ENCODE results near the gene PAX5. TPM values are rescaled to one million over a fixed set of nuclear protein-coding genes. Genes with fewer than 3 reads are reported as not detected.

PAX5 gene
- total RNA-seq, 1 donor from 2014 or later = 0.25 TPM

DNA sequence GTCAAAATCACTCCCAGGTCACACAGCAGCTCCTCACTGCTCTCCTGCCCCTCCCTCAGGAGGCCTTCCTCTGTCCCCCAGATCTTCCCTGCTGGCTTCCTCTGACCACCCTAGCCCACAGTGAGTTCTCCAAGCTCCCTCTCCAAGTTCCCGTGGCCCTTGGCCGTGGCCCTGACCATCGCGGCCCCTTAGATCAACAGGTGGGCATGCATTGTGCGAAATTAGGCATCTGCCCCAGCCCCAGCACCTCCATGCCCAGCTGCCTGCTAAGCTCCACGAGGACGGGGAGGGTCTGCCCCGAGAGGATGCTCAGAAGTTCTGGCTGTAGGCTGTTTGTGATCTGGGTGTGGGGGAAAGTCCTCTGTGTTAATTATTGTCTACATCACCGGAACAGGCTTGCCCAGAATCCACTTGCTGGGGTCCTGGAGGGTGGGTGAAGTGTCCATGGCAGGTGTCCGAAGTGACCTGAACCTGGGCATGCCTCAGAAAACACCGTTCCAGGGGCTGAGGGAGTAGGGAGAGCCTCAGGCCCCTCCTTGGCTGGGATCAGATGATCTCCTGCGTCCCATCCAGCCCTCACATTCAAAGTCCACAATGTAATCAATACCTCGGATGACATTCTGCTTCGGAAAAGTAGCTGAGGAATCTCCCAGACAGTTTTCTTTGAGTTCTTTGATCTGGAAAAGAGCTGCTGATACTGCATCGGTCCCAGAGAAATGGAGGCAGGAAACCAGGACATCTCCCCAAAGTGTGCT is 194.8 kb downstream of the PAX5 start:
- no peak overlapping the region for H3K4me3 ChIP-seq
- TF ChIP-seq POLR2AphosphoS5 (IDR thresholded peaks at IDR 0.05; ENCODE audit: insufficient read depth in 1 of 2, low read depth in 1 of 2) (no peak), POLR2A (IDR thresholded peaks at IDR 0.05) (no peak)
- TF ChIP-seq, protein P1, sequence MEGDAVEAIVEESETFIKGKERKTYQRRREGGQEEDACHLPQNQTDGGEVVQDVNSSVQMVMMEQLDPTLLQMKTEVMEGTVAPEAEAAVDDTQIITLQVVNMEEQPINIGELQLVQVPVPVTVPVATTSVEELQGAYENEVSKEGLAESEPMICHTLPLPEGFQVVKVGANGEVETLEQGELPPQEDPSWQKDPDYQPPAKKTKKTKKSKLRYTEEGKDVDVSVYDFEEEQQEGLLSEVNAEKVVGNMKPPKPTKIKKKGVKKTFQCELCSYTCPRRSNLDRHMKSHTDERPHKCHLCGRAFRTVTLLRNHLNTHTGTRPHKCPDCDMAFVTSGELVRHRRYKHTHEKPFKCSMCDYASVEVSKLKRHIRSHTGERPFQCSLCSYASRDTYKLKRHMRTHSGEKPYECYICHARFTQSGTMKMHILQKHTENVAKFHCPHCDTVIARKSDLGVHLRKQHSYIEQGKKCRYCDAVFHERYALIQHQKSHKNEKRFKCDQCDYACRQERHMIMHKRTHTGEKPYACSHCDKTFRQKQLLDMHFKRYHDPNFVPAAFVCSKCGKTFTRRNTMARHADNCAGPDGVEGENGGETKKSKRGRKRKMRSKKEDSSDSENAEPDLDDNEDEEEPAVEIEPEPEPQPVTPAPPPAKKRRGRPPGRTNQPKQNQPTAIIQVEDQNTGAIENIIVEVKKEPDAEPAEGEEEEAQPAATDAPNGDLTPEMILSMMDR (IDR thresholded peaks at IDR 0.05) = no peak

DNA sequence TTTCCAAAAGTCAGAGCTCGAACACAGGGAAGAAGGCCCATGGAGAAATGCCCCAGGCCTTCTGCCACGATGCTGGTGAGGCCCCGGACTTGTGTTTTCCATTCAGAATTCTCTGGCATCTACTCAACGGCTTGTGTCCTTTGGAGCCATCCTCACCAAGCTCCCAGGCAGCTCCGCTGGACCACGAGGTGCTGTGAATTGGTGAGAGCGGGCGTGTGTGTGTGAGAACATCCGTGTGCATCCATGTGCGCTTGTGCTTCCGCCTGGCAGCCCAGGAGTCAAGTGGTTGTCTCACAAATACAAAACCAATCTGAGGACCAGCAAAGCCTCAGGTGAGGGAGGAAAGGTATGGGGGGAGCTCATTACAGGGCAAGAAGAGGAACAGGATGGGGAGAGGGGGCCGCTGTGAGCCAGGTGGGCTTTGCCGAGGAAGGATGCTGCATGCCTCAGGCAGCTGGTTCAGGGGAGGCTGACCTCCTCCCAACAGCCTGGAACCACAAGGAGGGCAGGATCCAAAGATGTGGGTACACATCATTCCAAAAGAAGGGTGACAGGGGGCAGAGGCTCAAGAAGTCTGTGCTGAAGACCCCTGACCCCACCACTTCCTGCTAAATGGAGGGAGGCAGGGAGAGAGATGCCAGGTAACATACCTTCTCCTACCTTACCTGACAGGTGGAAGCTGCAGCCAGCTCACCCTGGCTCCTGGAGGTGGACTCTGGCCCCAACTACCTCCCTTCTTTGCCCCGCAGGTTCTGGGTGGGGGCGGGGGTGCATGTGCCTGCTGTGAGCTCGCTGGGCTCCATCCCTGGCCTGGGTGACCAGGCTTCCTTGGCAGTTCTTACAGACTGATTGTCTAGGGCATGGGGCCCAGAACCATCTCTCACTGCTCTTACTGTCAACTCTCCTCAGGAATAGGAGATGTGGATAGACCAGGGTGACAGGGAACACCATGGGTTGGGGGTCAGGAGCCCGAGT is 196.3 kb downstream of the PAX5 start:
- Histone ChIP-seq H3K27me3 (no peaks in the 10 kb centered on the region), H3K4me1 (no peaks in the 10 kb centered on the region), H3K27ac (no peak overlapping the region), H3K4me3 (no peak overlapping the region), H3K9me3 (no peaks in the 10 kb centered on the region), H3K36me3 (no peaks in the 10 kb centered on the region)
- no peak for DNase-seq (ENCODE audit: extremely low spot score in 2 of 2)
- intact Hi-C loops (cut with DNase I) = loop anchor here (10.0 kb wide), 1 partner anchor 207 kb away; no protein-coding TSS in a partner anchor
- TF ChIP-seq, protein P1 (IDR thresholded peaks at IDR 0.05) = no peak
- TF ChIP-seq POLR2AphosphoS5 (IDR thresholded peaks at IDR 0.05; ENCODE audit: insufficient read depth in 1 of 2, low read depth in 1 of 2) = no peak
- TF ChIP-seq POLR2A (IDR thresholded peaks at IDR 0.05) = no peak

More for the DNA sequence above, 194.8 kb downstream of the PAX5 start:
- Histone ChIP-seq H3K27me3 (no peaks in the 10 kb centered on the region), H3K9me3 (no peaks in the 10 kb centered on the region), H3K27ac (no peak overlapping the region), H3K36me3 (no peaks in the 10 kb centered on the region), H3K4me1 (no peaks in the 10 kb centered on the region)
- no peak for DNase-seq (ENCODE audit: extremely low spot score in 2 of 2)
- intact Hi-C loops (cut with DNase I) = loop anchor here (10.0 kb wide), 1 partner anchor 205 kb away; no protein-coding TSS in a partner anchor

DNA sequence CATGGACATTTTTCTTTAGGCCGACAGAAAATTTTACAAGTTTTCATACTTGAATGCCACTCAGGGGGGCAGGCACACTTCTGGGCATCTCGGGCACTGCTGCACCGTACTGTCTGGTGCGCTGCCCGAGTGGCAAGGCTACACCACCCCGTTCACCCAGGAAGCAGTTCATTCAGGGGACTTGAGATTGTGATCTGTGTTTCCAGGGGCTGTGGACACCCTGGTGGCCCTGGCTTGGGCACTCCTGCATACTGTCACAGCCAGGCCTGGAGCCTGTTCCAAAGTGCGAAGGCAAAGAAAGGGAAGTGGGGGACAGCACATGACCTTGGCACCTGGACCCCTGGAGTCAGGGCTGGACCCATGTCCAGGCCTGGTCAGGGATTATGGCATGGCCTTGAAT is 197.6 kb downstream of the PAX5 start:
- no peak for DNase-seq (ENCODE audit: extremely low spot score in 2 of 2)
- intact Hi-C loops (cut with DNase I) = loop anchor here (10.0 kb wide), 1 partner anchor 208 kb away; no protein-coding TSS in a partner anchor
- no peaks in the 10 kb centered on the region for H3K36me3 ChIP-seq
- no peaks in the 10 kb centered on the region for H3K27me3 ChIP-seq
- H3K27ac ChIP-seq = no peak overlapping the region
- no peak overlapping the region for H3K4me3 ChIP-seq
- TF ChIP-seq POLR2A (IDR thresholded peaks at IDR 0.05) (no peak), POLR2AphosphoS5 (IDR thresholded peaks at IDR 0.05; ENCODE audit: insufficient read depth in 1 of 2, low read depth in 1 of 2) (no peak)
- TF ChIP-seq, protein P1 (IDR thresholded peaks at IDR 0.05) = no peak
- H3K9me3 ChIP-seq = no peaks in the 10 kb centered on the region
- no peaks in the 10 kb centered on the region for H3K4me1 ChIP-seq

DNA sequence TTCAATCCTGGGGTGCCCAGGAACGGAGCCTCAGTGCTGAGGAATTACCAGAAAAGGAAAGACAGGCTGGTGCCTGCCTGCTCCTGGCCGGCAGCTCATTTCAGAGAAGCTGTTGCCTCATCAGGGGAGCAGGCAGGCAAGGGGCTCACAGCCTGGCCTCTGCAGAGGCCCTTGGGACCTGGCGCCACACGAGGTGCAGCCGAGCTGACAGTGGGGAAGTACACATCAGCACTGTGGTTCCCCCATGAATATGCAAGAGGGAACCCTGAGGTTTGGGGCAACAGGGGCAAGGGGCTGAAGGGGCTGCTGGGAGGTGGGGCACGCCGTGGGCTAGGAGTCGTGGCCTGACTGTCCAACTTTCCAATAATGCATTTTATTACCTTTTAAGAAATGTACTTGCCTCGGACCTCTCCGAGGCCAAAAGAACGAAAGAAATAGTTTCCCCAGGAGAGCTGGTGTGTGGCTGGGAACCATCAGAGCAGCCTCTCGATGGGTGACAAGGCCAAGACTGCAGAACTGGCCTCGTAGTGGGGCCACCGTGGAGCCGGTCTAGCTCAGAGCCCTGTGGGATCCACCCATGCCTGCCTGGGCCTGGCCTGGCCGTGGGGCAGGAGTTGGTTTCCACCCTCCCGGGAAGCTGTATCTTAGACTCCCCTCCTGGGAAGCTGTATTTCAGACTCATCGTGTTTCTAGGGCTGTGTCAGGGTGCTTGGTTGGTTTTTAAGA is 198.6 kb downstream of the PAX5 start:
- Histone ChIP-seq H3K4me1 (no peaks in the 10 kb centered on the region), H3K9me3 (no peaks in the 10 kb centered on the region), H3K4me3 (no peak overlapping the region), H3K27me3 (no peaks in the 10 kb centered on the region), H3K36me3 (no peaks in the 10 kb centered on the region), H3K27ac (no peak overlapping the region)
- no peak for DNase-seq (ENCODE audit: extremely low spot score in 2 of 2)
- no peak for TF ChIP-seq POLR2A (IDR thresholded peaks at IDR 0.05)
- TF ChIP-seq, protein P1 (IDR thresholded peaks at IDR 0.05) = no peak
- TF ChIP-seq POLR2AphosphoS5 (IDR thresholded peaks at IDR 0.05; ENCODE audit: insufficient read depth in 1 of 2, low read depth in 1 of 2) = no peak
- intact Hi-C loops (cut with DNase I) = loop anchor here (10.0 kb wide), 1 partner anchor 209 kb away; no protein-coding TSS in a partner anchor
